HTR-8/SVneo (cell line): ENCODE measurements around the gene TNS3.
A peak's percentile ranks its signal among the peaks of the same experiment; 100 is the strongest.

ENCODE experiments used
- DNase-seq: peaks from one replicate; pipeline ENCODE4 v3.0.0; 2011; ENCODE audit warnings: low spot score, mixed read lengths; ENCODE audit not compliant: insufficient read length
- FAIRE-seq: peaks from 2 replicates; lab custom pipeline; 2011; peaks lifted over from hg19 to GRCh38; lab: Jason Lieb, UNC

The TNS3 gene

DNA sequence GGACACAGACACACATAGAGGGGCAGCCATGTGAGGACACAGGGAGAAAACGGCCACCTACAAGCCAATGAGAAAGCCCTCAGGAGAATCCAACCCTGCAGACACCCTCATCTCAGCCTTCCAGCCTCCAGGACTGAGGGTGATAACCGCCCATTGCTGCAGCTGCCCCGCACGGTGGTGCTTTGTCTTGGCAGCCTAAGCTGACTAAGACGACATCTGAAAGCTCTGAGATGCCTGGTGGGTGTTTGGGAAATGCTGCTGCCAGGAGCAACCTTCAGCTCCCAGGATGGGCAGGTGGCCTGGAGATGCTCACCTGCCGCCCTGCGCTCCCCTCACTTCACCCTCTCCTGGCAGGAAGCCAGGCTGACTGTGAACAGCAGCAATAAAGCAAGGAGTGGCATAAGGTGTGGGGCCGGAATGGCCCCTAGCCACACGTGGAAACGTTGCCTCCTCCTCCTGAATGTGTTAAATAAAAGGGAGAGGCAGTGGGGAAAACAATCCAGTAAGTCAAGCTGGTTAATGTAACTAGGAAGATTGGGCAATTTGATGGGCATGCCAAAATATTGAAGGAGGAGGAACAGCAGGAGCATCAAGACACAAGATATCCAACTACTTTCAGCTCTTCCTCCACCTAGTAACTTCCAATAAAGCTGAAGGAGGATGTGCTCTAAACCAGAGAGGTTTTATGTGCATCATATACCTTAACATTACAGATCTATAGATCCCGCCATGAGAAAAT, 121.5 kb downstream of the TNS3 start:
- DNase-seq (no peak), FAIRE-seq (no peak)

DNA sequence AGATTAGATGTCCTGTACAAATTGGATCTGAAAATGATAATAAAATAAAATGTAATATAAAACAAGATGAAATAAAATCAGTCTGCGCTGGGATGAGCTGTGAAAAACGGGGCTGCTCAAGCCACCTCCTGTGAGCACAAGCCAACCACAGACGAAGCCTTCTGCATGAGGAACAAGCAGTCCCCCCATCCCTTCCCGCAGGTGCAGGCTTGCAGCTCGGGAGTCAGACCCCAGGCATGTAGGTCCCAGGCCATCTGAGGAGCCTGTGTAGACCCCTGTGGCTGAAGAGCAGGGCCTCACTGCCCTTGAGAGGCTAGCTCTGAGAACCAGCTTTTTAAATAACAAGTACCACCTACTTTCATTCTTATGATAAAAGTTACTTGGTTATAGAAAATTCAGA, 123.4 kb downstream of the TNS3 start:
- DNase-seq, result no peak
- no peak for FAIRE-seq

DNA sequence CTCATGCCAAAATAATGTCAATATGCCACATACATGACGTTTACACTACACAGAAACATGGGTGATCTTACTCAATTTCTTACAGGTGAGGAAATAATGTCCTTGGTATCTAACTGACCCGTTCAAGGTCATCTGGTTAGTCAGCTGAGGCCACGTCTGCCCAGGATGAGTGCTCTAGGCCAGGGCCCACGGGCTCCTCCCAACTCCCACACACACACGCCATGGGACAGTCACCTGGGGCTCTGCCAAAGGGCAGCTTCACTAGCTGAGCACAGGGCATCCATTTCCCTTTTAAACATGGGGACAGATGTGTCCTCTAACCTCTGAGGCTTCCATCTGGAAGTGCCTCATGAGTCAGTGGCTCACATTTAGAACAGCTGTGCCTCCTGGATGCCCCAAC, 123.9 kb downstream of the TNS3 start:
- FAIRE-seq (peak; percentile 84), DNase-seq (peak; percentile 36)

DNA sequence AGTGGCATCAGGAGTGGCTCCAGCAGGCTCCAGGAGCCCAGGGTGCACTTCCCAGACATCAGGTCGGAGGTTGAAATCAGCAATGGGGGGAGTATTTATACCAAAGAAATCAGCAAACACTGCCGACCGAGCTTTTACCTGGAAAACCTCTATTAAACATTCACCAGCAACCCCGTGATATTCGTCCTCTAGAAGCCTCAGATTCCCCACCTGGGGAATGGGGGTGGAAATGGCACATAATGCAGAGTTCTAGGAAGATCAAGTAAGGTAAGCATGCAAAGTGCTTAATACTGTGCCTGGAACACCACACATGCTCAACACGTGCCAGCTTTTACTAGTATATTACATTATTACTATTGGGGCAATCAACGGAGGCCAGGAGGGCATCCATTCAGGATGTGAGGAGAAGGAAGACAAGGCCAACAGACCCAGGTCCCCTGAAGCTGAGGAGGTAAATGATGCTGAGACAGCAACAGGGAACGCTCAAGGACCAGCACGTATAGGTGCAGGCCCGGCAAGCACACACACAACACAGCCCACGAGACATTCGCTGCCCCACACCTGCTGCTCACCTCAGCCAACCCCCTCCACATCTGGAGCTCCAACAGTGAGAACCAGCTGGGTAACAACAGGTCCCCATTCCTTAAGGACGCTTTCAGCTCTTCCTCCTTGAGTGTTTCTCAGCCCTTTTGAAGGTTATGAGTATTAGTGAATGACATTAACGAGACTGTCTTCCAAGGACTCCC, 125.5 kb downstream of the TNS3 start:
- FAIRE-seq (peak; percentile 85), DNase-seq (no peak)

DNA sequence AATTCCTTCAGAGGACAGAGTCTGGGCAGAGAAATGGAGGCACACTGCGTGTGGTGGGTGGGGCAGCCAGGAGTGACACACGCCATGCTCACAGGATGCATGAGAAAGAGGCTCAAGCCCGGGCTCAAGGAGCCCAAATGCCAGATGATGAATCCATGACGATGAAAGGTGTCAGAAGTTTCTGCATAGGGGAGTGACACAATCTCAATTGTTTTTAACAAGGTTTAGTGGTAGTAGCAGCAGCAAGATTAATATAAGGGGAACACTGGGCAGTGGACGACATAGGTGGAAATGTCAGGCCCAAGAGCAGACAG, 126.1 kb downstream of the TNS3 start:
- DNase-seq (no peak), FAIRE-seq (no peak)

DNA sequence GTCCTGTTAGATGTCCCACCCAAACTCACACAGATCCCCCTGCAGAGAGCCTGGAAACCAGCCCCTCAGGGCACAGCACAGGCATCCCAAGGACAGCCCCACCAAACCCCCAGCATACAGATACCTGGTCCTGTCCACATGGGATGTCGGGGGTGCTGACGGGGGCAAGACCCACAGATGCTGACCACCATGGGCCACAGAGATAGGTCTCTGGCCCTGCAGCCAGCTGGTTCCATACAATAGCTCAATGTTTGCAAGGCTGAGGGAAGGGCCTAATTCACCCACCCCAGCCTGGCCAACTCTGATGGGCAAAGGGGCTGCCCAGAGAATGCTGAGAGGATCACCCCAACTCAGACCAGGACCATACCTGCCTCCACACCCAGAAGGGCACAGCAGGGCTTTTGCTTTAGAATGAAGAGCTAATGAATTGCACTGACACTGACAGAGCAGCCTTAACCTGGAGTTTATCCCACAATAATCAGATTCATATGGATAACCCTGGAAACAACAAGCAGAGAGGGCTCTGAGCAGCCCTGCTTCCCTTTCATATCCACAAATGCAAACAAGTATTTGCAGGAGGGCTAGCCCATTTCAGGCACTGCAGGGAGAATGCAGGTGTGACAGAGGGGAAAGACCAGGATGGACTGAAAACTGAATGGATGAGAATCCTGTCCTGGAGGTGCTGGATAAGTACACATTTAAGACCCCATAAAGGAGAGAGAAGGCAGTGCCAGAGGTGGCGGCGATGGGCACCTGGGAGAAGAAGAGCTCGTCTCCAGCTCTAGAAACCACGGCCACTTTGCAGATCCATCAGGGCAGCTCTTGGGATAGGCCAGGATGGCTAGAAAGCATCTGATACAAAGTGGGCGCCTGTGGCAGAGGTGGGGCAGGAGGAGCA, 126.7 kb downstream of the TNS3 start:
- no peak for DNase-seq
- no peak for FAIRE-seq

DNA sequence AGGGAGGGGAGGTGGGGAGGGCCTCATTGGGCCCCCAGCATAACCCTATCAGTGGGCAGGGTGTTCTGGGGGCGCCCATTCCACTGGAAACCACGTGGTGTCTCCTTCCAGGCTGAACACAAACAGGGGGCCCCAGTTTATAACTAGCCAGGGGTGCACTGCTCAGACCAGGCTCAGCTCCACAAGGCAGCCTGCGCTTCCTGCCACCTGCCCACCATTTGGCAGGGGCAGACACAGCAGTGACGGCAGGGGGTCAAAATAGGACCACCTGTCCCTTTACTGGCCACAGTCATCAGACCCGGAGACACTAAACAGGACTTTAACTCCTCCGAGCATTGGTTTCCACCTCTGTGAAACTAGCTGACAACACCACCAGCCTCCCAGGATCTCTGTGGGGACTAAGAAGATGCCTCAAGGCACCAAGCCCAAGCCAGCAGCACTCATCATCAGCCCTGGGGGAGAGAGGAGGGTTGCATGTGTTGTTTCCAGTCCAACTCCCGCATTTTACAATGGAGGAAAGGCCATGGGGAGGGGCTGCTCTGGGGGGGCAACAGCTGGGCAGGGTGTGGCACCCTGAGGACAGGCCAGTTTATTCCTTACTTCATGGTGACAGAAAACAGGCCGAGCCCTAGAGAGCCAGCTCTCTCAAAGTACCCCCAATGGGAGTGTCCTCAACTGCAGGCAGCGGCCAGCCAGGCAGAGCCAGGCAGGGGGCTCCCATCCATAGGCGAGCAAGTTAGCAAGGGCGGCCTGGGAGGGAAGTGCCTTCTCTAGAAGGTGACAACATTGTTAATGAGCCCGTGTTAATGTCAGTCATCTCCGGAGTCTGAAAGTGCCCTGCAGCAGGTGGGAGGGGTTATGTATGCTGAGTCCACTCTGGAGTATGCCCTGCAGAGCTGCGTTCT, 127.6 kb downstream of the TNS3 start:
- FAIRE-seq, result peak; percentile 4
- DNase-seq, result no peak

DNA sequence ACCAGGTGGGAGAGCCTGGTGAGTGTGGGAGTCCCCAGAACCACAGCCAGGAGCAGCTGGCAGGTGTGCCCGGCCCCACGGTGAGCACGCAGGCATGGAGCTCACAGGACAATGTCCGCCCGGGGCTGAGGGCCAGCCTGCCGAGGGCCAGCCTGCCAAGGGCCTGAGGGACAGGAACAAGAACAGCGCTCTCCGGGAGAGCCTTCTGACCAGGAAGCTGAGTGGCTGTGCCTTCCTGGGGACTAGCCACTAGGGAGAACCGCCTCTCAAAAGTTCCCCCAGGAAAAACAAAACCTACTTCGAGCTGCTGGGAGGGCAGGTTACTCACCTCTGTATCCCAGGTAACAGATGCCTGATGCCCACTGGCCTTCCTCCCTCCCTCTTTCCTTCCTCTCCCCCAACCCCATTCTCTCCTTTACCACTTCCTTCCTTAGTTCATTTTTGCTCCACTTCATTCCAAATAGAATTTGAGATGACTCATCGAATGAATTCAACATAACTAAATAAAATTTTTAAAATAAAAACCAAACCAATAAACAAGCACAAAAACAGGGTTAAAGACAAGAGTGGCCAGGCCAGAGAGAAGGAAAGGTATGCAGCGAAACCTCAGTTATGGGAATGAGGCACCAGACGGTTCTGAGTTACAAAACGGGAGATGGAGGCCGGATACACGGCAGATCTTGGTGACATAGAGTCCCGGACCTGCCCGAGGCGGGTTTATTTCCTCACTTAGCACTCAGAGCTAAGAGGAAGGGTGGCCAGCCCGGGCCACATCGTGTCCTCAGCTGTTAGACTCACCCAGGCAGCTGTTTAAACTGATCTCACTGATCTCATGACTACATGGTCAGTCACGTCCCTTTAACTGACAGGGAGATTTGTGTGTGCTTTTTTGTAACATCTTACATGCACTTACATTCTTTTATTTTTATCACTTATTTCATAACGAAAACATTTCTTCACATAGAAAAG, 128.5 kb downstream of the TNS3 start:
- FAIRE-seq, result no peak
- peak; percentile 81 for DNase-seq

DNA sequence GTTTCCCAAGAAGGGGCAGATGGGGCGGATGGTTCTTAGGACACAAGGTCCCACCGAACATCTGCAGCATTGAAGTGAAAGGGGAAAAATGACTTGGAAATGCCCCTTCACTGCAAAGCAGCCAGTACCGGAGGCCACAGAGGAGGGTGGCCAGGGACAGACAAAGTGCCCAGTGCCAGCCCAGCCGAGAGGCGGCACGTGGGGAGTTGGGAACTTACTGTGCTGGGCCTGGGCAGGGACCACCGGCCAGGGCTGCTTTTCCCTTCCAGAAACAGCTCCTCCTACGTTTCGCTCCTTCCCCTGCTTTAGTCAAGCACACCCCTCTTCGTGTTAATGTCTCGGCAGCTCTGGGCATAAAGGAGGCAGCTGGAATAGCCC, 129.2 kb downstream of the TNS3 start:
- FAIRE-seq, result no peak
- DNase-seq, result no peak

DNA sequence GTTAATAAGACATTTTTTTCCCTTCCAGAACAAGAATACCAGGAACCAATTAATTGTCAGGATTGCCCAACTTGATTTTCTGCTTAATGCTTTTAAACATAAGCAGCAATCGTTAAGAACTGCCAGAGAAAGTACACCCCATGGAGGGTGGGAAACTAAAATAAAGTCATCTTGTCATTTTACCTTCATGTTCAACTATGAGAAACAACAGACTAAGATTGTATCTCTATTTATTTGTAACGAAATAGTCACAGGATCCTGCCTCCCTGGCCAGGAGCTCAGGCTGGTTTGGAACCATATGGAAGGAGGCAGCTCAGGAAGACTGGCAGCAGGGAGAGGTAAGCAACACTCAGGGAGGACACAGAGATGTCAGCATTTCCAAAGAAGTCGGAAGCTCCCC, 129.6 kb downstream of the TNS3 start:
- no peak for FAIRE-seq
- no peak for DNase-seq

DNA sequence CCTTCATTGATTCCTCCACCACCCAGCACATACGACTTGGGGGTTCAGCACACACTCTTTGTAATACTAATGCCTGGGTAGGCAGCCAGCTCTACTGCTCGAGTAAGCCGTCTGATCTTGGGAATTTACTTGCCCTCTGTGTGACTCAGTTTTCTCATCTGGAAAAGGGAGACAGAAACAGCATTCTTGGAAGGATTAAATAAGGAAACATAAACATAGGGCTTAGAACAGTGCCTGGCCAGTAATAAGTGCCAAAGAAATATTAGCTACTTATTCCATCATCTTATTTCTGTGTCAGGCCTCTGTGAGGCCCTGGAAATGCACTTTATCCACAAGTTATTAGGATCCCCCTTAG, 130.1 kb downstream of the TNS3 start:
- FAIRE-seq (no peak), DNase-seq (no peak)

DNA sequence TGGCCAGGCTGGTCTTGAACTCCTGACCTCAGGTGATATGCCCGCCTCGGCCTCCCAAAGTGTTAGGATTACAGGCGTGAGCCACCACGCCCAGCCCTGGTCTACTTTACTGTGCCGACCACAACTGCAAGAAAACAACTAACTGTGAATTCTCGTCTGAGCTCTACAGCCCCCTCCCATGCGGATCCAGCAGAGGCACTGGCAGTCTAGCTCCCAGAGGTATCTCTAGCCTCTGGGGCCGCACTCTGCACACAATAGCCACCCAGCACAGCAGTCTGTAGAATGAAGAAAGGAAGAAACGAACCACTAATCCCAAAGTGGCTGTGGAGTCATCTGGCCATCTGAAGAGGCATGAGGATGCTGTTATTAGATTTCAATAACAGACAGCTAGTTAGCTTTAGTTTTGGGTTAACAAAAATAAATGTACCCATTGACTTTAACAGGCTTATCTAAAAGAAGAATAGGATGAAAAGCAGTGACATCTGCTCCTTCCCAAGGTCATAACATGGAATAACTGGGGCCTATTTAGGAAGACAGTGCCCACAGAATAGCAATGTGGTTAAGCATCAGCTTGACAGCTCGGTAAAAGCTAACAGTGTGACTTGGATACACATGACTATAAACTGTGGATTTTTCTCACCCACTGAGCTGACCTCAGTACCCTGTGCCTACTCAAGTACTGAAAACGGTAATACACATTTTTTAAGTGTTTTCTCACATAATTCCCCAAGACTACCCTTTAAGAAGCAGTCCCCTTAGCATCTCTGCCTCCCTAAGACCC, 131.9 kb downstream of the TNS3 start:
- no peak for FAIRE-seq
- DNase-seq, result no peak

DNA sequence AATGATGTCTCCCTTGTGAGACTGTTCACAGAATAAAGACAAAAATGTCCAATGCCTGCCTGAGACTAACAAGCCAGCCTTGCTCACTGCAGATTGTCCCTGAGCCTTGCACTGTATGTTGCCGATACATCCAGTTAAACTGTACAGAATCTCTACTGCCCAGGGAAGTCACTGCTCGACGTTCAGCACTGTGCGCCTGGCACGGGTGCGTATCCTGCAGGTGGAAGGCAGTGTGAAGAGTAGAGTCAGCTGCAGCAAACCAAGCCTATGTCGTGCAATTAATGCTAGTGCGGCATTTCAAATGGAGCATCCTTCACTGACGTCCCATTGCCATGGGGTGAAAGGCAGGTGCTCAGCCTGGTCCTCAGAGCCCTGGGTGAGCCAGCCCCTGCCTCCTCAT, 132.9 kb downstream of the TNS3 start:
- no peak for FAIRE-seq

DNA sequence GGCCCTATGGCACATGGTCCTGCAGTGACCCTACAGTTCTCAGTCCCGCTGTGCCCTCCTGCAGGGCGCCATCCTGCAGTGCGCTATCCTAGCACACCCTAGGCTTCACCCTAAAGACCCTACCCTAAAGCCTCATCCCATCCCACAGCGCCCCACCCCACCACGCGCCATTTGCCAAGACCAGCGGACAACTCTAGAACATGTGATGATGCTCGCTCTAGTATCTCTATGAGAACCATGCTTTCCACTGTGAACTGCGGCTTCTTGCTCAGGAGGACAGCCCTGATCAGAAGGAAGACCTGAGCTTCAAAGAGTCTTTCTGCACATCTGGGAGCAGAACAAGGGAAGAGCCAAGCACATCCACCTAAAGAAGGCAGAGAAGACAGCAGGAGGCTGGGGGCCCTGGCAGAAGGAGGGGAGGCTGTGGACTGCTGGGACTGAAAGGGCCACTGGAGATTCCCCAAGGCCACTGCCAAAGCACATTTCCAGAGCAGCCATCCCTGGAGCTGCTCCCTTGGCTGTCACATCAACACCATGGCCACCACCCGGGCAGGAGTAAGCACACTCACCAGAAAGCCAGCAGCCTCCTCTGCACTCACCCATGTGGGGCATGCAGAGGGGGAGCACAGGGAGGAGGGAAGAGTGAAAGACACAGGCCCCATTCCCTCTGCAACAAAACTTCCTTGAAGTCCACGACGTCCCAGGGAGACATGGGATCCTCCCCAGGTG, 134.1 kb downstream of the TNS3 start:
- FAIRE-seq, result peak; percentile 9
- no peak for DNase-seq

More for the DNA sequence above, 132.9 kb downstream of the TNS3 start:
- no peak for DNase-seq

DNA sequence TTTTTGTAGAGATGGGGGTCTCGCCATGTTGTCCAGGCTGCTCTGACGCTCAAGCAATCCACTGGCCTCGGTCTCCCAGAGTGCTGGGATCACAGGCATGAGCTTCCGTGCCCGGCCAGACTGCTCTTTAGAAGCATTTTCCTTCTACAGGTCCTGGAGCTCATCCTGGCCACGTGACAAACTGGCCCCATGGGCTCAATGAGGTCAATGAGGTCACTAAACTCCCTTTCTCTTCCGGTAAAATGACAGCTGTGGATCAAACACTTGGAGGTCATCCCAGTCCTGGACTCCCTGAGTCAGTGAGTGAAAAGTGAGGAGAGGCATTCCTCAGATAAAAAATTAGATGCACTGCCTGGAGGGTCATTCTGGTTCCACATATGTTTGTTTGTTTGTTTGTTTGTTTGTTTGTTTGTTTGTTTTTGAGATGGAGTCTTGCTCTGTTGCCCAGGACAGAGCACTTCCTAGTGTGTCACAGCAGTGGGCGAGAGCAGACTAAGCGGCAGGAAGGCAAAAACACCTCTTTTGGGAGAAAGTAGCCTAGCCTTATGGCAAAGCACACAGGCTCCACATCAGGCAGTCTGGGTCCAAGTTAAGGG, 134.9 kb downstream of the TNS3 start:
- FAIRE-seq (no peak), DNase-seq (no peak)

DNA sequence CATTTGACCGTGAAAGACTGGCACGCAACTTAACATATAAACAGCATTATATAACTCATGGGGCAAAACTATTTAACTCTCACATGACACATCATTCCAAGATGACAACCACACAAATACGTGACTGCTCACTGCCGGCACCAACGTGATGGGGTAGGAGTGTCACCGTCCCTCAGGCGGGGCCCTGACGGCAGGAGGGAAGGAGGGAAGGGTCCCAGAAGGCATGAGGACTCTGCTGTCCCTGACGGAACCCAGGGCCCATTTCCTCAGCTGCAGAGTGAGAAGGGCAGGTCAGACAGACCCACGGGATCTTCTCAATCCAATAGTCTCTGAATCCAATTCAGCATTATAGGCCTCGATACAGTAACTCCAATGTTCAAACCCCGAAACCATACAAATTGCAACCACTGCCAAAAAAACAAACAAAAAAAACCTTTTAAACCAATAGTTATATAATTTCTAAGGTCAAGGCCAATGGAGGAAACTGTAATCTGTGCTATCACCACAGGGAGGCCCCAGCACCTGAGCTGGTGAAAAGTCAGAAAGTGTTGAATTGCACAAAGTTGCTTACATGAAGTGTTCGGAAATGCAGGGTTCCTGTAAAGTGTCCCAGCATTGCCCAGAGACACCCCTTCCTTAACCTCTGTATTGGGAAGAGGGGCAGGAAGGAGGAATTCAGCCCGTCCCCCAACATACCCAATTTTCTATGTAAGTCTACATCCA, 137.4 kb downstream of the TNS3 start:
- FAIRE-seq (peak; percentile 83), DNase-seq (peak; percentile 41)

DNA sequence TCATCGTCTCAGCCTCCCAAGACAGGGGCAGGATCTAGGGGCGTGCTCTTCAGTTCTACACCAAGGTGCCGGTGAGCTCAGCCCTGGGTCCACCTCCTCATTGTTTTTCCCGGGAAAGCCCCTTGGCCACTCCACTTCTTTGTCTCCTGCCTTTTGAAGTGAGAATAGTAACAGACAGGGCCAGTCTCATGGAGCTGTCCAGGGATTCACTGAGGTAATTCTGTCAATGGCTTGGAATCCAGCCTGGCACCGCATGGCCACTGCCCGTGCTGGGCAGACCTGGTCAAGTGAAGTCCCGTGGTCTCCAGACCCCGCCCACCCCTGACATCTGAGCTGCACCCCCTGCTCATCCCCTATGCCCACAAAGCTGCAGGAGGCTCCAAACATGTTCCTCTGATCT, 138.9 kb downstream of the TNS3 start:
- FAIRE-seq, result no peak
- no peak for DNase-seq
